CD4-positive, alpha-beta T cell treated with Interleukin-17A for 1 hour (primary cell): ENCODE measurements around the gene SYNDIG1.

Experiments used
- DNase-seq: peaks from one replicate; pipeline ENCODE4 v3.0.0-alpha.2; 2020

SYNDIG1 gene

GRCh38 chr20:24572140-24572539, 102.7 kb downstream of the SYNDIG1 start:
- DNase-seq: no peak

DNA sequence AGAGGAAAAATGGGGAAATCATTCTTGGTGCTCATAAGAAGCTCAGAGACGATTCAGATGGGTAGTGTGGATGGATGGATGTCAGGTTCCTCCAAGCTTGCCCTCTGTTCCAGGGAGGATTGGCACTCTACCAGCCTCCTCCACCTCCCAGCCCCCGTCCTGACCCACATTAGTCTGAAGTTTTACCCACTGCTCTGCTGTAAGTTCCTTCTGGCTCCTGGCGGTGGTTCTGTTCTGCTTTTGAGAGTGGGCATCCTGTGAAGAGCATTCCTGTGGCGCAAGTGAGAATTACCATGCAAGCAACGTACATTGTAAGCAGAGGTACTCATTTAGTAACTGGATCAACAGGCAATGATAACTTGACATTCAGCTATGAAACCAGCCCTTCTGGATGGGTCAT, 103.4 kb downstream of the SYNDIG1 start:
- DNase-seq: no peak

DNA sequence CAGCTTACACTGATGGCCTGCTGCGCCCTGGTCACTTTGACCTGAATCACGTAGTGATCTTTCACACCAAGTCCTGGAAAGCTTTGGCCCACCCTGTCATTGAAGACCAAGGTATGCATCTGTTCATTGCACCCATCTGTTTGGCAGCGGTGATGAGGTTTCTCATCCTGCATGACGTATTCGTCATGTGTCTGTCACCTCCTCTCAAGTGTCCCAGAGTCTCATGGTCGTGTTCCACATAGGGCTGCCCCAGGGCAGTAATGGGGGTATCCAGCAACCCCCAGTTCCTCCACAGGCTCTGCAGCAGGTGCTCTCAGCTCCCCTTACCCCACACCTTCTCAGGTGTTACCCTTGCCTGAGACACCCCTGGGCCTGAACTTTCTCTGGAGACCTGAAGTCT, 104.1 kb downstream of the SYNDIG1 start:
- DNase-seq: no peak

DNA sequence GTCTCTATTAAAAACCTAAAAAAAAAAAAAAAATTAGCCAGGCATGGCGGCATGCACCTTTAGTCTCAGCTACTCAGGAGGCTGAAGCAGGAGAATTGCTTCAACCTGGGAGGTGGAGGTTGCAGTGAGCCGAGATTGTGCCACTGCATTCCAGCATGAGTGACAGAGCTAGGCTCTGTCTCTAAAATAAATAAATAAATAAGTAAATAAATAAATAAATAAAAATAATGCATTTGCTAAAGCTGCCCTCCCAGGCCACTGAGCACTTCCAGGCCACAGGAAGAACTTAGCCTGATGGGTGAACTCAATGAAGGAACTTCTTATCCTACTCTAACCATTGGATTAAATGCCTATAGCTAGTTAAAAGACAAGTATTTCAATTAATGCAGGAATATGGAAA, 104.9 kb downstream of the SYNDIG1 start:
- no peak for DNase-seq

- DNase-seq: no peak
These were observed 105.4 kb downstream of the SYNDIG1 start for GRCh38 chr20:24574797-24575196.

- DNase-seq: no peak
These were observed 106.4 kb downstream of the SYNDIG1 start for GRCh38 chr20:24575811-24576210.

DNA sequence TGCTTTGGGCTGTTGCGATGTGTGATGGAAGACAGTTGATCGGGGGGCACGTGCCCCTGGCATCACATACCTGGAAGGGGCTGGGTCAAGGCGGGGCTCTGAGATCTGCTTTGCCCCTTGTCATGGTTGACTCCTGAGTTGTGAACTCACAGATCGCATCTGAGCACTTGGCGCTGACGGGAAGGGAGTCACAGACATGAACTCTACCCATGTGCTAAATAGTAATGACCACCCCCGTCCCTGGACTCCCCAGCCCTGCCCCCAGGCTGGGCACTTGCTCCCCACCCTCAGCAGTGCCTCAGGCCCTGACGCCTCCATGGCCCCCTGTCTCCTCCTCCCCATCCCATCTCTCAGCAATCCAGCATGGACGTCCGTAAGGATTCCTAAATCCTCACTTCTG, 107.0 kb downstream of the SYNDIG1 start:
- DNase-seq: no peak

DNA sequence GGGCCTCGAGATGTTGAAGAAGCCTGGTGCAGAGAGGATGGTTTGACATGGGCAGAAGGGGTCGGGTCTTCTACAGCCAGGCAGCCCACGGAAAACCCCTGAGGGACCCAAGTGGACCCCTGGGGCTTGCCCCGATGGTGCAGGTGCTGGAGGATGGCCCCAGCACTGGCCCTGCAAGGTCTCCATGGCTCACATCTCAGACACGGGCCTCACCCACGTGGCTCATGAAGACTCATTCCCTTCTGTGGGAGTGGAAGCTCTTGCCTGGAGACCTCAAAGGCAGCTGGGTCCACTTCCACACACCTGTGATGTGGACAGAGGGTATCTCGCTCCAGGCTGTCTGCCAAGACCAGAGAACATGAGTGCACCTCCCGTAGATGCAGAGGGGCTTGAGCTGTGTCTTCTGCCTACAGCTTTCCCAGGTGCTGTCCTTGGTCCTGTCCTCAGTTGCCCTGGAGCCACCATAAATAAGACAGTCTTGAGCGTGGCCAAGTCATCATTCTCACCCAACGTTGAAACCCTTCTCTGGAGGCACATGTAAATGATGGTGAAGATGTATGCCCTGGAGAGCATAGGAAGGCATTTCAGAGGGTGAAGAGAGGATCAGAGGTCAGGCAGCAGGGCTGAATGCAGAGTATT, 108.0 kb downstream of the SYNDIG1 start:
- no peak for DNase-seq

- no peak for DNase-seq
These were observed 109.4 kb downstream of the SYNDIG1 start for GRCh38 chr20:24578567-24579415.

DNA sequence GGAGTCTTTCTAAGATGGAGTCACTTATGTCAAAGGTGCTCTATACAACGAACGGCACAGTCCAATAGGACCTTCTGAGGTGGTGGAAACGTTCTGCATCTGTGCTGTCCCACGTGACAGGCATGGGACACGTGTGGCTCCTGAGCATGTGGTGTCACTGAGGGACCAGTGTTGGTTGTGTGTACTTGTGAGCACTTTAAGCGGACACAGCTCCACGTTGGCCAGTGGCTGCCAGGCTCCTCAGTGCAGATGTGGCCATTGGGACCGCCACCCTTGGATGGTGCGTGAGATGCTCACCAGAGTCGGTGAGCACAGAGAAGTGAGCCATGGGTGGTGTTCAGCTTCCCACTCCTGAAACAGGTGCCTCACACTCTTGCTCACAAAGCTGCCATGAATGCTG, 110.0 kb downstream of the SYNDIG1 start:
- DNase-seq: no peak

DNA sequence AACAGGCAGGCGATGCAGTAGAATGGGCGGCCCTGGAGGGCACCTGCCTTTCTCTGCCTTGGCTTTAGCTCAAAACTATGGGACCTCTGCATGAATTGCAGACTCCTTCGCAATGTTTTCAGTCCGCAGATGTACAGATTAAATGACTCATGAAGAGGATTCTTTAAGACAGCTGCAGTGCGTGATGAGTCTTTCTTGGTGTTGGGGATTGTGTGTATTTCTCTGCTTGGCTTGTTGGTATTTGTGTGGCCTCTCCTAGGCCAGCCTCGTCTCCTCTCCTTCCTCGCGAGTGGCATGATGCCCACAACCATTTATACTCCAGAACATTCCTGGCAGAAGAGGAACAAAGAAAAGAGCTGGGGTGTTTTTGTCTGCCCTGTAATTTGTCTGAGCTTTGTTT, 110.6 kb downstream of the SYNDIG1 start:
- no peak for DNase-seq

DNA sequence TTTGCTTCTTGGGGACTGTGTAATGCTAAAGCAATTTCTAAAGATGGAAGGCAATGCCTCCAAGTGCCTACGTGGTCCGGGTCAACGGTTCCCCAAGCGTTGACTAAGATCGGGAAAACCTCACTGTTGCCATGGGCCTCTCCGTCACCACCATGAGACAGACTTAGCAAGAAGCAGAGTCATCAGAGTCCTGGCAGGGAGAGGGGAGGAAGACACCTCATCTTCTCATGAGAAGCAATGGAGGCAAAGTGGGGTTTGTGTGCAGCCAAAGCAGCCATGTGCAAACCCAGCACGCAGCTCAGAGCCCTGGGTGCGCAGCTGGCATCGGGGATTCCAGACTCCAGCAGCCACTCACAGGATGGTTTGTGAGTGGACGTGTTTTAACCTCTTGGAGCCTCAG, 111.4 kb downstream of the SYNDIG1 start:
- no peak for DNase-seq

DNA sequence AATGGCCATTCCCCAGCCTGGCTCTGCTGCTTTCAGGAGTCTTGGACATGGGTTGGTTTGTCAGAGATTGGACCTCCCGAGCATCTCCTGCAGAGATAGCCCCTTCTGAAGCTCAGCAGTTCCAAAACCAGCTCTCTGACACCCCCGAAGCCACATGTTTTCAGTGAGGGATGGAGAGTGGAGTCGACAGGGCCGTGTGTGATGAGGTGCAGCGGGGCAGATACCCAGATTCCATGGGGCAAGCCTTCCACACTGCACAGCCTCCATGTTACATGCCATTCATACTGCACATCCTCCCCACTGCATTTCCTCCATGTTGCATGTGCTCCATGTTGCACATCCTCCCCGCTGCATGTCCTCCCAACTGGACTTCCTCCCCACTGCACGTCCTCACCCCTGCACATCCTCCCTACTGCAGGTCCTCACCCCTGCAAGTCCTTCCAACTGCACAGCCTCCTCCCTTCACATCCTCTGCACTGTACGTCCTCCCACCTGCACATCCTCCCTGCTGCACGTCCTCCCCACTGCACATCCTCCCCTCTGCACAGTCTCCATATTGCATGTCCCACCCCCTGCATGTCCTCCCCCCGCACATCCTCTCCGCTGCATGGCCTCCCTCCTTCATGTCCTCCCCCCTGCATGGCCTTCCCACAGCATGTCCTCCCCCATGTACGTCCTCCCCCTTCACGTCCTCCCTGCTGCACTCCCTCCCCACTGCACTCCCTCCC, 112.2 kb downstream of the SYNDIG1 start:
- DNase-seq: no peak

DNA sequence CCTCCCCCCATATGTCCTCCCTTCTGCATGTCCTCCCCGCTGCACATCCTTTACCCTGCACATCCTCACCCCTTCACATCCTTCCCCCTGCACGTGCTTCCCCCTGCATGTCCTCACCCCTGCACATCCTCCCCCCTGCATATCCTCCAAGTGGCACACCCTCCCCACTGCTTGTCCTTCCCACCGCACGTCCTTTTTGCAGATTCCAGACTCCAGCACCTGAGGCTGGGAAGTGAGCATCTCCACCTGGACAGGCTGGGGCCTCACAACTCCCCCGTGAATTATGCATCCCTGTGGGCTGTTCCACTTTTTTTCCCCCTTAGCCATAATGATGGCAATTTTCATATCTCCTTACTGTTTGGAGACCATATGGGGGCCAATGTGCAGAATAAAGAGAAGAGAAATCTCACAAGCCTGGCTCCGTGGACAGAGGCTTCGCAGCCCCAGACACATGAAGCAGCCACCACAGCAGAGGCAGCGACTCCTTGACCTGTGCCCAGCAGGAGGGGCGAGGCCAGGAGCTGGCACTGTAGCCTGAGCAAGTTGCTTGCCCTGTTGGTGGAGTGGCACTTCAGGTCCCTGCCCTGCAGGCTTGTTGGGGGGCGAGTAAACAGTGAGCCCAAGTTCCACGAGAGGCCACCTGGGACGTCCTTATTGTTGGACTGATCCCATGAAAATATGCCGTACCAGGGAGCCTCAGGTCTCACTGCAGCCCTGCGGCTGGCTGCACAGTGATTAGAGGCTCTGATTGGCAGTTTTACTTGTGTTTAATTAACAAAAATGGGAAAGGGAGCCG, 113.1 kb downstream of the SYNDIG1 start:
- DNase-seq: no peak

- DNase-seq: no peak
These were observed 113.9 kb downstream of the SYNDIG1 start for GRCh38 chr20:24583169-24583792.

GRCh38 chr20:24584078-24584477, 114.6 kb downstream of the SYNDIG1 start:
- DNase-seq: no peak

- no peak for DNase-seq
These were observed 115.3 kb downstream of the SYNDIG1 start for GRCh38 chr20:24584538-24585356.

GRCh38 chr20:24585796-24586522, 116.5 kb downstream of the SYNDIG1 start:
- no peak for DNase-seq

- no peak for DNase-seq
These were observed 117.1 kb downstream of the SYNDIG1 start for GRCh38 chr20:24586523-24586840.

DNA sequence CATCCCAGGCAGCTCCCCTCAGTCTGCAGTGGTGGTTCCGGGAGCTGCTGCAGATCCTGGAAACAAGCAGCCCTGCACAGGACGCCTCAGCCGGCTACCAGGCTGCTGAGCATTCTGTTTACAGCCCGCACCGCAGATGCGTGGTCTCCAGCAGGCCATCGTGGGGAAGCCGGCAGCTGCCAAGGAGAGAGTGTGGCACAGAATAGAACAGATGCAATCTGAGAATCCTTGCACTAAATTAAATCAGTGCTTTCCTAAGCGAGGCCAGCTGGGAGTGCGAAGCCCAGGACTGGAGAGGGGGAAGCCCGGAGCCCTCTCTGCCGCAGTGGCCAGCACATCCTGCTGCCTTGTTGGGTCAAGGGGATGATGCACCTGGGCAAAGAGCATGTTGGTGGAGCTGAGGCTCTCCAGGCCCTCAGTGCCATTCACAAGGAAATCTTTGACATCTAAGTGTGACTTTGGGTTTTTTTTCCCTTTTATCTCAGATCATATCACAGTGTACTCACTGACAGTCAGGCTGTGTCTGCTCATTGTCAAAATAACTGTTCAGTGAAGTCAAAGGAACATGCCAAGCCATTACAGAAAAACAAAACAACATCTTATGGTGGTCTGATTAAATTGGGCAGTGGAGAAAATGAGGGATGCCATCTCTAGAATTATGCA, 118.1 kb downstream of the SYNDIG1 start:
- DNase-seq: no peak
